Panc1 (cell line): ENCODE results near the gene RASSF5. TPM values are rescaled to one million over a fixed set of nuclear protein-coding genes. Genes with fewer than 3 reads are reported as not detected.
A peak's percentile ranks its signal among the peaks of the same experiment; 100 is the strongest.

Experiments
- ATAC-seq: fragments of 200-7000 bp; cut with Tn5 transposase; 2 replicates; pipeline ENCODE4 v1.9.1; 2020; ENCODE audit warnings: mild to moderate bottlenecking, moderate library complexity
- BruUV-seq: library from RNA; stranded (reverse); fragments of 400-500 nt; replicated peaks from 2 replicates; lab custom pipeline; 2021; lab: Mats Ljungman, UMichigan
- CTCF ChIA-PET: fragments of 300-600 bp; sonication (Branson Sonifier 250); formaldehyde crosslinking; loops from one replicate; lab custom pipeline; 2022; ENCODE audit warnings: antibody characterized with exemption; lab: Charles Lee
- POLR2A ChIA-PET: fragments of 300-600 bp; sonication (Branson Sonifier 250); formaldehyde crosslinking; loops from one replicate; lab custom pipeline; 2022; ENCODE audit warnings: antibody characterized with exemption; lab: Charles Lee
- DNase-seq: peaks from one replicate; pipeline ENCODE4 v3.0.0-alpha.2; 2010; ENCODE audit warnings: low read depth, low spot score
- H3K27ac ChIP-seq: 2 replicates; pipeline ENCODE4 v1.5.1; 2011; ENCODE audit warnings: mild to moderate bottlenecking, low read length, inconsistent platforms
- H3K27me3 ChIP-seq: fragments of 200-500 bp; sonication (Bioruptor generic); 2 replicates; pipeline ENCODE4 v1.6.0; 2014; ENCODE audit warnings: low read length, inconsistent platforms; ENCODE audit not compliant: control insufficient read depth, insufficient read depth
- H3K36me3 ChIP-seq: fragments of 200-500 bp; sonication (Bioruptor generic); 2 replicates; pipeline ENCODE4 v1.5.1; 2014; ENCODE audit warnings: inconsistent platforms, mild to moderate bottlenecking, low read length, moderate library complexity; ENCODE audit not compliant: control insufficient read depth, insufficient read depth
- H3K4me1 ChIP-seq: 2 replicates; pipeline ENCODE4 v1.5.1; 2011; ENCODE audit warnings: inconsistent platforms, mild to moderate bottlenecking, low read length, moderate library complexity; ENCODE audit not compliant: control insufficient read depth, insufficient read depth
- H3K4me3 ChIP-seq, 2 experiments: 2 replicates each; pipeline ENCODE4 v1.5.1; 2011 to 2012; ENCODE audit warnings: low read depth in 2 of 2, low read length in 2 of 2, mild to moderate bottlenecking in 2 of 2, inconsistent platforms in 1 of 2, moderate library complexity in 1 of 2
- H3K9me3 ChIP-seq: fragments of 200-500 bp; sonication (Bioruptor generic); 2 replicates; pipeline ENCODE4 v1.5.1; 2014; ENCODE audit warnings: low read depth, mild to moderate bottlenecking, inconsistent platforms, low read length, moderate library complexity; ENCODE audit not compliant: control insufficient read depth, insufficient read depth
- POLR2AphosphoS5 ChIP-seq: IDR thresholded peaks from 2 replicates; pipeline ENCODE4 v1.6.1; 2012; ENCODE audit warnings: mild to moderate bottlenecking, low read depth, low read length, moderate library complexity
- SIN3A ChIP-seq: IDR thresholded peaks from 2 replicates; pipeline ENCODE4 v1.6.1; 2012; ENCODE audit warnings: low read depth, mild to moderate bottlenecking, low read length, moderate library complexity, borderline replicate concordance; ENCODE audit not compliant: insufficient read depth
- TCF7L2 ChIP-seq: IDR thresholded peaks from 2 replicates; pipeline ENCODE4 v1.6.1; 2011; ENCODE audit warnings: mild to moderate bottlenecking, low read depth, low read length, inconsistent platforms
- in situ Hi-C: cut with HindIII; loops from 2 replicates; pipeline ENCODE4 v1.10.0; 2016; ENCODE audit warnings: low sequenced_read_pairs, low pct_unique_long_range_greater_than_20kb
- intact Hi-C: fragments of 100-400 bp; cut with micrococcal nuclease; formaldehyde crosslinking; loops from one replicate; pipeline ENCODE4 v1.10.0; 2022; ENCODE audit not compliant: unreplicated experiment
- total RNA-seq: library from RNA; stranded (reverse); gene quantifications from one replicate; pipeline ENCODE4 v1.2.1, GENCODE V29; 2021; ENCODE audit not compliant: unreplicated experiment
- TF ChIP-seq, protein P1 (sequence below), 2 experiments: IDR thresholded peaks; 2 replicates each; pipeline ENCODE4 v1.6.1; 2011 to 2012; ENCODE audit warnings: low read depth in 2 of 2, control low read depth in 1 of 2, low read length in 1 of 2, mild to moderate bottlenecking in 1 of 2, moderate library complexity in 1 of 2; ENCODE audit not compliant: insufficient read depth in 1 of 2
- TF ChIP-seq, protein P2 (sequence below): fragments of 450-650 bp; IDR thresholded peaks from 2 replicates; pipeline ENCODE4 v1.5.1; 2017; ENCODE audit warnings: mild to moderate bottlenecking

RASSF5 gene
- total RNA-seq, 1 experiment from 2014 or later: 1.6 TPM

DNA sequence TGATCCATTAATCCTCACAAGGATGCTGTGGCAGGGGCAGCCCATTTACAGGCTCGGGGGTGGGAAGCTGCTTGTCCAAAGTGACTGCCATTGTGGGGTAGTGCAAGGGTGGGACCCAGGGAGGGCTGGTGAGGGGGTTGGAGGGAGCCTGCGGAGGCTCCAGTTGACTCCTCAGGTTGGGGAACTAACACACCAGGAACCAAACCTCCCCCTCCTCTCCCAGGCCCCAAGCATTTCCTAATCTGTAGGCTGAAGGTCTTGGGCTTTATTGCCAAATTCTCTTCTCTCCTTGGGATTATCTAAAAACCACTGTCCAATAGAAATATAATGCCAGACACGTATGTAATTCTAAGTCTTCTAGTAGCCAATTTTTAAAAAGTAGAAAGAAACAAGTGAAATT lies 18.9 kb upstream of the RASSF5 start:
- H3K27ac ChIP-seq: no peak overlapping the region
- no peaks in the 10 kb centered on the region for H3K4me1 ChIP-seq
- ChIA-PET POLR2A (interaction anchor here (0.6 kb wide), 1 partner anchor 28 kb away, joined by 3 read pairs; no protein-coding TSS in a partner anchor), CTCF (no interaction called here)
- intact Hi-C loops: no loop called here
- no peak overlapping the region for H3K4me3 ChIP-seq
- in situ Hi-C loops: no loop called here
- no TSS peak for BruUV-seq
- no peaks in the 10 kb centered on the region for H3K36me3 ChIP-seq
- H3K9me3 ChIP-seq: no peaks in the 10 kb centered on the region
- DNase-seq: no peak
- ATAC-seq: no peak
- TF ChIP-seq, protein P1, sequence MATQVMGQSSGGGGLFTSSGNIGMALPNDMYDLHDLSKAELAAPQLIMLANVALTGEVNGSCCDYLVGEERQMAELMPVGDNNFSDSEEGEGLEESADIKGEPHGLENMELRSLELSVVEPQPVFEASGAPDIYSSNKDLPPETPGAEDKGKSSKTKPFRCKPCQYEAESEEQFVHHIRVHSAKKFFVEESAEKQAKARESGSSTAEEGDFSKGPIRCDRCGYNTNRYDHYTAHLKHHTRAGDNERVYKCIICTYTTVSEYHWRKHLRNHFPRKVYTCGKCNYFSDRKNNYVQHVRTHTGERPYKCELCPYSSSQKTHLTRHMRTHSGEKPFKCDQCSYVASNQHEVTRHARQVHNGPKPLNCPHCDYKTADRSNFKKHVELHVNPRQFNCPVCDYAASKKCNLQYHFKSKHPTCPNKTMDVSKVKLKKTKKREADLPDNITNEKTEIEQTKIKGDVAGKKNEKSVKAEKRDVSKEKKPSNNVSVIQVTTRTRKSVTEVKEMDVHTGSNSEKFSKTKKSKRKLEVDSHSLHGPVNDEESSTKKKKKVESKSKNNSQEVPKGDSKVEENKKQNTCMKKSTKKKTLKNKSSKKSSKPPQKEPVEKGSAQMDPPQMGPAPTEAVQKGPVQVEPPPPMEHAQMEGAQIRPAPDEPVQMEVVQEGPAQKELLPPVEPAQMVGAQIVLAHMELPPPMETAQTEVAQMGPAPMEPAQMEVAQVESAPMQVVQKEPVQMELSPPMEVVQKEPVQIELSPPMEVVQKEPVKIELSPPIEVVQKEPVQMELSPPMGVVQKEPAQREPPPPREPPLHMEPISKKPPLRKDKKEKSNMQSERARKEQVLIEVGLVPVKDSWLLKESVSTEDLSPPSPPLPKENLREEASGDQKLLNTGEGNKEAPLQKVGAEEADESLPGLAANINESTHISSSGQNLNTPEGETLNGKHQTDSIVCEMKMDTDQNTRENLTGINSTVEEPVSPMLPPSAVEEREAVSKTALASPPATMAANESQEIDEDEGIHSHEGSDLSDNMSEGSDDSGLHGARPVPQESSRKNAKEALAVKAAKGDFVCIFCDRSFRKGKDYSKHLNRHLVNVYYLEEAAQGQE (IDR thresholded peaks at IDR 0.05; ENCODE audit: insufficient read depth in 1 of 2, low read depth in 2 of 2, low read length in 1 of 2): no peak
- TF ChIP-seq SIN3A: no peak
- TF ChIP-seq TCF7L2: no peak
- TF ChIP-seq POLR2AphosphoS5: no peak
- TF ChIP-seq, protein P2, sequence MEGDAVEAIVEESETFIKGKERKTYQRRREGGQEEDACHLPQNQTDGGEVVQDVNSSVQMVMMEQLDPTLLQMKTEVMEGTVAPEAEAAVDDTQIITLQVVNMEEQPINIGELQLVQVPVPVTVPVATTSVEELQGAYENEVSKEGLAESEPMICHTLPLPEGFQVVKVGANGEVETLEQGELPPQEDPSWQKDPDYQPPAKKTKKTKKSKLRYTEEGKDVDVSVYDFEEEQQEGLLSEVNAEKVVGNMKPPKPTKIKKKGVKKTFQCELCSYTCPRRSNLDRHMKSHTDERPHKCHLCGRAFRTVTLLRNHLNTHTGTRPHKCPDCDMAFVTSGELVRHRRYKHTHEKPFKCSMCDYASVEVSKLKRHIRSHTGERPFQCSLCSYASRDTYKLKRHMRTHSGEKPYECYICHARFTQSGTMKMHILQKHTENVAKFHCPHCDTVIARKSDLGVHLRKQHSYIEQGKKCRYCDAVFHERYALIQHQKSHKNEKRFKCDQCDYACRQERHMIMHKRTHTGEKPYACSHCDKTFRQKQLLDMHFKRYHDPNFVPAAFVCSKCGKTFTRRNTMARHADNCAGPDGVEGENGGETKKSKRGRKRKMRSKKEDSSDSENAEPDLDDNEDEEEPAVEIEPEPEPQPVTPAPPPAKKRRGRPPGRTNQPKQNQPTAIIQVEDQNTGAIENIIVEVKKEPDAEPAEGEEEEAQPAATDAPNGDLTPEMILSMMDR: no peak
- no peaks in the 10 kb centered on the region for H3K27me3 ChIP-seq

DNA sequence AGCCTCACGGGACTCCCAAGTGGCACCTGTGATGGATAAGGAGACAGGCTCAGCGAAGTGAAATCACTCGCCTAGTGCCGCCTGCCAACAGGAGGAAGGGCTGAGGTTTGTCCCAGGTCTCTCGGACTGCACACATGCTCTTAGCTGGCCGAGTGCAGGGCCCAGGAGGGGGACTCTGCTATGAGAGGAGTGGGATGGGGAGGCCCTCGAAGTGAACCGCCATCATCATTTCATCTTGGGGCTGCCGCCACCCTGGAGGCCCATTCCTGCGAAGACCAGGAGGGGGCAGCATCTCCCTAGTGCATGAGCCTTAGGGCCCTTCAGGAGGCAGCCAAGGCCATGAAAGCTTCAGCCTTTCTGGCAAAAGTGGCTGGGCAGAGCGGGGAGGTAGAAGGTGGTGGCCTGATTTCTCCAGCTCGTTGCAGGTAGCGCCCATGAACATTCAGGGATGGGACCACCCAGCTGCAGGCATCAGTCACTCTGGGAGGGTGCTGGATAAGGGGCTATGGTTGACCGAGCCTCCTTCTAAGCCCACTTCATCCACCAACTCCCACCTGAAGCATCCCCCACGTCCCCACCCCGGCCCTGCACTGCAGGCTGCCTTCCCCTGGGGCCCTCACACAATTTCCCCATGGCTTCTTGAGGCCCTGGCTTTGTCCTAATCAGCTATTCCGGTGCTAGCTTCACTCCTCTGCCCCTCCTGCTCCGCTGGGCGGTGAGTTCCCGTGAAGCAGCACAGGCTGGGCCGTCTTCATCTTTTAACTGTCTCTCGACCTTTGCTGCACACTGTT lies 17.2 kb upstream of the RASSF5 start:
- in situ Hi-C loops: no loop called here
- H3K9me3 ChIP-seq: no peaks in the 10 kb centered on the region
- H3K4me3 ChIP-seq: no peak overlapping the region
- CTCF ChIA-PET: interaction anchor here (0.6 to 2.2 kb wide), 8 partner anchors 11 to 174 kb away, joined by 3 to 16 read pairs (median 5); no protein-coding TSS in a partner anchor
- no peaks in the 10 kb centered on the region for H3K36me3 ChIP-seq
- no peaks in the 10 kb centered on the region for H3K27me3 ChIP-seq
- TF ChIP-seq, protein P1 (IDR thresholded peaks at IDR 0.05; ENCODE audit: insufficient read depth in 1 of 2, low read depth in 2 of 2, low read length in 1 of 2): 0 out of 4 replicates have a peak, but pooled peaks of 1 of the 2 experiments have one; percentile 48
- TF ChIP-seq, protein P2: peak; percentile 97
- TF ChIP-seq POLR2AphosphoS5: no peak
- intact Hi-C loops: loop anchor here (2.0 kb wide), 1 partner anchor 93 kb away; no protein-coding TSS in a partner anchor
- DNase-seq (peak; percentile 33), ATAC-seq (peak; percentile 96)
- H3K4me1 ChIP-seq: no peaks in the 10 kb centered on the region
- POLR2A ChIA-PET: interaction anchor here (0.7 kb wide), 1 partner anchor 13 kb away, joined by 3 read pairs; no protein-coding TSS in a partner anchor
- H3K27ac ChIP-seq: no peak overlapping the region
- BruUV-seq: no TSS peak
